GM21576 (cell line): Measurements from ENCODE around the gene KLHL13.
"Not testable (repeated sequence)": the region's sequence is repeated elsewhere in the genome, so short reads cannot be mapped to it uniquely, and the experiment has no call there.

Experiments used
- ATAC-seq: cut with Tn5 transposase; IDR thresholded peaks from one replicate; pipeline ENCODE4 v1.9.1; 2021; ENCODE audit warnings: mild to moderate bottlenecking, moderate library complexity; ENCODE audit not compliant: unreplicated experiment

KLHL13 gene

GRCh38 chrX:118116713-118117550 is at the start of gene KLHL13:
Gene KLHL13 (minus strand): TSS chrX:118116810. CDS start chrX:118028473, 88,337 bp downstream.
- no peak for ATAC-seq

- no peak for ATAC-seq
These were observed 47.5 kb upstream of the KLHL13 start for GRCh38 chrX:118164138-118164537.

- no peak for ATAC-seq
These were observed 40.5 kb upstream of the KLHL13 start for GRCh38 chrX:118156953-118157608.

GRCh38 chrX:118156254-118156952 is 39.8 kb upstream of the KLHL13 start:
- no peak for ATAC-seq

- no peak for ATAC-seq
These were observed 36.7 kb upstream of the KLHL13 start for GRCh38 chrX:118153270-118153669.

- ATAC-seq = no peak
These were observed 36.1 kb upstream of the KLHL13 start for GRCh38 chrX:118152721-118153120.

GRCh38 chrX:118148737-118149136 is 32.1 kb upstream of the KLHL13 start:
- no peak for ATAC-seq

GRCh38 chrX:118147771-118148170 is 31.2 kb upstream of the KLHL13 start:
- not testable (repeated sequence) for ATAC-seq

- ATAC-seq = no peak
These were observed 27.0 kb upstream of the KLHL13 start for GRCh38 chrX:118143578-118143977.

- ATAC-seq = no peak
These were observed 14.7 kb upstream of the KLHL13 start for GRCh38 chrX:118131336-118131735.

GRCh38 chrX:118129681-118130080 is 13.1 kb upstream of the KLHL13 start:
- ATAC-seq = no peak

GRCh38 chrX:118128724-118129123 is 12.1 kb upstream of the KLHL13 start:
- ATAC-seq = no peak

- no peak for ATAC-seq
These were observed 9.7 kb upstream of the KLHL13 start for GRCh38 chrX:118126286-118126685.

GRCh38 chrX:118124243-118124642 is 7.6 kb upstream of the KLHL13 start:
- ATAC-seq = not testable (repeated sequence)

GRCh38 chrX:118117741-118118140 is 1.1 kb upstream of the KLHL13 start:
- ATAC-seq = no peak

- ATAC-seq = no peak
These were observed 477 bp downstream of the KLHL13 start for GRCh38 chrX:118115953-118116712.

- ATAC-seq = no peak
These were observed 1.6 kb downstream of the KLHL13 start for GRCh38 chrX:118114971-118115370.

- no peak for ATAC-seq
These were observed 7.5 kb downstream of the KLHL13 start for GRCh38 chrX:118109065-118109464.

GRCh38 chrX:118108304-118108703 is 8.3 kb downstream of the KLHL13 start:
- no peak for ATAC-seq

GRCh38 chrX:118100091-118100490 is 16.5 kb downstream of the KLHL13 start:
- no peak for ATAC-seq

GRCh38 chrX:118088084-118088483 is 28.5 kb downstream of the KLHL13 start:
- ATAC-seq = no peak
